Keratinocyte (primary cell): ENCODE results near the gene TAP1. TPM values are rescaled to one million over a fixed set of nuclear protein-coding genes. Genes with fewer than 3 reads are reported as not detected.

ENCODE experiments used
- DNase-seq: peaks from one replicate; pipeline ENCODE4 v3.0.0-alpha.2; 2011; ENCODE audit warnings: low read depth, missing footprints, low spot score
- FAIRE-seq: peaks from 2 replicates; lab custom pipeline; 2011; peaks lifted over from hg19 to GRCh38; lab: Jason Lieb, UNC
- H2AFZ ChIP-seq: 2 replicates; pipeline ENCODE4 v1.6.0; 2012; ENCODE audit warnings: low read length, control low read depth, inconsistent platforms; ENCODE audit not compliant: control insufficient read depth
- H3K27ac ChIP-seq: 2 replicates; pipeline ENCODE4 v1.5.1; 2011; ENCODE audit warnings: low read length; ENCODE audit not compliant: control insufficient read depth, insufficient read depth
- H3K27me3 ChIP-seq: 3 replicates; pipeline ENCODE4 v1.6.0; 2011; ENCODE audit warnings: low read length; ENCODE audit not compliant: control insufficient read depth, insufficient read depth; ENCODE audit errors: extremely low read depth
- H3K36me3 ChIP-seq, 2 experiments: 2 replicates in 1 of 2; 3 replicates in 1 of 2; pipeline ENCODE4 v1.5.1; 2011; ENCODE audit warnings: low read length in 2 of 2, mild to moderate bottlenecking in 1 of 2; ENCODE audit not compliant: control insufficient read depth in 2 of 2, insufficient read depth in 2 of 2; ENCODE audit errors: extremely low read depth in 1 of 2
- H3K4me1 ChIP-seq: 3 replicates; pipeline ENCODE4 v1.5.1; 2011; ENCODE audit warnings: low read length; ENCODE audit not compliant: control insufficient read depth, insufficient read depth; ENCODE audit errors: extremely low read depth
- H3K4me2 ChIP-seq: 3 replicates; pipeline ENCODE4 v1.6.0; 2011; ENCODE audit warnings: low read depth, low read length; ENCODE audit not compliant: control insufficient read depth, insufficient read depth; ENCODE audit errors: extremely low read depth
- H3K4me3 ChIP-seq, 3 experiments: fragments of 200-600 bp in 1 of 3; sonication (generic) in 1 of 3; 2 replicates in 2 of 3; 3 replicates in 1 of 3; pipeline ENCODE4 v1.5.1; 2011 to 2016; ENCODE audit warnings: low read length in 3 of 3, mild to moderate bottlenecking in 3 of 3, control low read depth in 2 of 3, inconsistent platforms in 1 of 3, low read depth in 1 of 3, mixed read lengths in 1 of 3, mixed run types in 1 of 3, moderate library complexity in 1 of 3; ENCODE audit not compliant: control insufficient read depth in 2 of 3, insufficient read depth in 2 of 3; ENCODE audit errors: extremely low read depth in 1 of 3
- H3K79me2 ChIP-seq: 2 replicates; pipeline ENCODE4 v1.6.0; 2012; ENCODE audit warnings: low read length; ENCODE audit not compliant: control insufficient read depth, insufficient read depth
- H3K9ac ChIP-seq: 3 replicates; pipeline ENCODE4 v1.6.0; 2011; ENCODE audit warnings: low read length; ENCODE audit not compliant: control insufficient read depth, insufficient read depth; ENCODE audit errors: extremely low read depth
- H3K9me1 ChIP-seq: 3 replicates; pipeline ENCODE4 v1.6.0; 2011; ENCODE audit warnings: low read length; ENCODE audit not compliant: control insufficient read depth, insufficient read depth; ENCODE audit errors: extremely low read depth
- H3K9me3 ChIP-seq: 2 replicates; pipeline ENCODE4 v1.5.1; 2012; ENCODE audit warnings: low read depth, low read length; ENCODE audit not compliant: control insufficient read depth
- H4K20me1 ChIP-seq: 3 replicates; pipeline ENCODE4 v1.6.0; 2011; ENCODE audit warnings: low read length; ENCODE audit not compliant: control insufficient read depth, insufficient read depth; ENCODE audit errors: extremely low read depth
- CTCF ChIP-seq, 3 experiments: IDR thresholded peaks in 1 of 3; conservative IDR thresholded peaks in 1 of 3; optimal IDR thresholded peaks in 1 of 3; 2 replicates in 2 of 3; 3 replicates in 1 of 3; pipeline versions ENCODE3 to v1.5.1; 2011; ENCODE audit warnings: low read length in 3 of 3, mild to moderate bottlenecking in 3 of 3, moderate library complexity in 2 of 3, control low read depth in 1 of 3, inconsistent platforms in 1 of 3; ENCODE audit not compliant: insufficient read depth in 2 of 3; ENCODE audit errors: extremely low read depth in 1 of 3
- EZH2 ChIP-seq: IDR thresholded peaks from one replicate; pipeline ENCODE4 v1.6.1; 2012; ENCODE audit warnings: inconsistent platforms, mild to moderate bottlenecking, low read length, moderate library complexity
- dilution Hi-C: fragments of 300-500 bp; cut with MboI; formaldehyde crosslinking; loops from one replicate; pipeline ENCODE4 v1.7.0; 2020; ENCODE audit warnings: low sequenced_read_pairs; ENCODE audit not compliant: extremely low pct_ligation_motif_present
- polyA plus RNA-seq, 5 experiments: library from polyadenylated mRNA; depleted of rRNA in 3 of 5; stranded (reverse) in 3 of 5; stranded (forward) in 1 of 5; unstranded in 1 of 5; fragments of >200 nt; gene quantifications; 1 replicate in 1 of 5; 2 replicates in 3 of 5; 3 replicates in 1 of 5; pipeline versions ENCODE4 v1.2.1 to v1.2.3, GENCODE V29; 2011 to 2012; ENCODE audit warnings: missing spikeins in 2 of 5, low read depth in 1 of 5, low replicate concordance in 1 of 5
- small RNA-seq, 3 experiments: library from RNA; depleted of rRNA; stranded (forward); fragments of <200 nt; gene quantifications; one replicate each; pipeline ENCODE3, GENCODE V24; 2012; ENCODE audit warnings: low read depth in 3 of 3, low replicate concordance in 1 of 3; ENCODE audit not compliant: insufficient read length in 3 of 3

TAP1 gene
- polyA plus RNA-seq, 1 donor (not counting 4 experiments of a cell fraction or from before 2014, with no cell fraction given): 56.1 TPM

GRCh38 chr6:32799168-32799567, 54.3 kb downstream of the TAP1 start:
- no peak overlapping the region for H3K9ac ChIP-seq
- no peak overlapping the region for H3K27ac ChIP-seq
- DNase-seq: no peak
- no peaks in the 10 kb centered on the region for H3K36me3 ChIP-seq
- dilution Hi-C loops: no loop called here
- peaks cover 7% of the 10 kb centered on the region for H3K27me3 ChIP-seq
- no peaks in the 10 kb centered on the region for H3K79me2 ChIP-seq
- FAIRE-seq: no peak
- H3K9me3 ChIP-seq: no peaks in the 10 kb centered on the region
- H3K9me1 ChIP-seq: no peaks in the 10 kb centered on the region
- H3K4me3 ChIP-seq: no peak overlapping the region
- no peaks in the 10 kb centered on the region for H4K20me1 ChIP-seq
- H3K4me2 ChIP-seq: no peak overlapping the region
- TF ChIP-seq CTCF (optimal IDR thresholded peaks at IDR 0.05 in 1 of 3, IDR thresholded peaks at IDR 0.05 in 1 of 3, conservative IDR thresholded peaks at IDR 0.05 in 1 of 3; ENCODE audit: extremely low read depth in 1 of 3, insufficient read depth in 2 of 3, low read length in 3 of 3): no peak
- TF ChIP-seq EZH2: no peak
- H3K4me1 ChIP-seq: peaks cover 5% of the 10 kb centered on the region
- H2AFZ ChIP-seq: no peak overlapping the region

- Histone ChIP-seq H3K36me3 (no peaks in the 10 kb centered on the region), H3K27me3 (peaks cover 9% of the 10 kb centered on the region), H3K9me3 (no peaks in the 10 kb centered on the region), H2AFZ (peak overlapping the region; percentile 90), H3K4me1 (peaks cover 5% of the 10 kb centered on the region), H3K27ac (no peak overlapping the region), H3K9ac (peak overlapping the region; percentile 45), H4K20me1 (no peaks in the 10 kb centered on the region), H3K4me2 (peak overlapping the region; percentile 68), H3K79me2 (no peaks in the 10 kb centered on the region), H3K4me3 (peak overlapping the region in 2 of 3 experiments; percentile 47 to 53), H3K9me1 (no peaks in the 10 kb centered on the region)
- TF ChIP-seq CTCF (optimal IDR thresholded peaks at IDR 0.05 in 1 of 3, IDR thresholded peaks at IDR 0.05 in 1 of 3, conservative IDR thresholded peaks at IDR 0.05 in 1 of 3; ENCODE audit: extremely low read depth in 1 of 3, insufficient read depth in 2 of 3, low read length in 3 of 3) (peak; percentile 74 to 89 (median 79)), EZH2 (no peak)
- peak; percentile 45 for DNase-seq
- FAIRE-seq: peak; percentile 88
- dilution Hi-C loops: no loop called here
Measured at GRCh38 chr6:32796848-32797776, 56.4 kb downstream of the TAP1 start.

Small RNAs within 50 kb of the gene (small RNA-seq; reads per million reads assigned to genes)
- 0 reads per million in 3 experiments for gene HLA-Z

Other genes with a start within 250 kb of the TAP1 start
- 0.70 TPM in 1 of 3 replicates, not detected in the others for gene HLA-DQA1, start 216.3 kb downstream of the TAP1 start, polyA plus RNA-seq
- gene HLA-DQB1, start 187.0 kb downstream of the TAP1 start, polyA plus RNA-seq: 37.5 to 78.0 TPM (median 40.5 TPM) in 3 replicates
- gene HLA-DQA2, start 112.3 kb downstream of the TAP1 start, polyA plus RNA-seq: not detected in 3 replicates
- gene HLA-DQB2, start 90.2 kb downstream of the TAP1 start, polyA plus RNA-seq: not detected in 3 replicates
- 9.2 to 12.7 TPM (median 12.5 TPM) in 3 replicates for gene HLA-DOB, start 36.7 kb downstream of the TAP1 start, polyA plus RNA-seq
- 24.5 to 50.7 TPM (median 32.6 TPM) in 3 replicates for gene TAP2, start 15.0 kb downstream of the TAP1 start, polyA plus RNA-seq
- 44.4 to 66.7 TPM (median 63.4 TPM) in 3 replicates for gene PSMB8, start 9.7 kb downstream of the TAP1 start, polyA plus RNA-seq
- 21.3 to 29.0 TPM (median 25.4 TPM) in 3 replicates for gene PSMB9, start 488 bp upstream of the TAP1 start, polyA plus RNA-seq
- 0.13 TPM in 1 of 3 replicates, not detected in the others for gene HLA-DMB, start 87.3 kb upstream of the TAP1 start, polyA plus RNA-seq
- gene HLA-DMA, start 99.4 kb upstream of the TAP1 start, polyA plus RNA-seq: 1.9 to 4.5 TPM (median 2.6 TPM) in 3 replicates
- 82.9 to 171 TPM (median 121 TPM) in 3 replicates for gene BRD2, start 114.9 kb upstream of the TAP1 start, polyA plus RNA-seq
- 0.01 TPM in 1 of 3 replicates, not detected in the others for gene HLA-DOA, start 155.9 kb upstream of the TAP1 start, polyA plus RNA-seq
- 0.09 to 0.61 TPM in 2 of 3 replicates, not detected in the other for gene HLA-DPA1, start 219.9 kb upstream of the TAP1 start, polyA plus RNA-seq
- 0.13 to 0.26 TPM in 2 of 3 replicates, not detected in the other for gene HLA-DPB1, start 222.3 kb upstream of the TAP1 start, polyA plus RNA-seq